GM12878 (cell line): ENCODE measurements around the gene LDB2. TPM values are rescaled to one million over a fixed set of nuclear protein-coding genes. Genes with fewer than 3 reads are reported as not detected.

Experiments
- ATAC-seq: fragments of 200-7000 bp; cut with Tn5 transposase; 3 replicates; pipeline ENCODE4 v1.9.1; 2020; ENCODE audit warnings: mild to moderate bottlenecking, moderate library complexity
- BruUV-seq: library from RNA; stranded (reverse); fragments of 400-500 nt; replicated peaks from 2 replicates; lab custom pipeline; 2021; lab: Mats Ljungman, UMichigan
- CTCF ChIA-PET: fragments of 300-600 bp; sonication (Branson Sonifier 250); formaldehyde crosslinking; extraction: SDS; loops from one replicate; lab custom pipeline; 2021; ENCODE audit warnings: inconsistent platforms; lab: Yijun Ruan, JAX
- POLR2A ChIA-PET: fragments of 350-600 bp; formaldehyde crosslinking; extraction: SDS; loops from one replicate; lab custom pipeline; 2021; ENCODE audit warnings: inconsistent platforms; lab: Charles Lee
- RAD21 ChIA-PET: fragments of 300-600 bp; sonication (Branson Sonifier 250); formaldehyde crosslinking; loops from one replicate; lab custom pipeline; 2023; ENCODE audit warnings: antibody characterized with exemption; ENCODE audit not compliant: unreplicated experiment; lab: Charles Lee
- SMC1A ChIA-PET: fragments of 300-600 bp; sonication (Branson Sonifier 250); formaldehyde crosslinking; loops from one replicate; lab custom pipeline; 2023; ENCODE audit not compliant: unreplicated experiment, uncharacterized antibody; lab: Charles Lee
- DNase-seq: peaks from one replicate; pipeline ENCODE4 v3.0.0-alpha.2; 2011; ENCODE audit warnings: low read depth, low spot score
- FAIRE-seq: peaks from 3 replicates; lab custom pipeline; 2011; peaks lifted over from hg19 to GRCh38; lab: Jason Lieb, UNC
- H2AFZ ChIP-seq: 2 replicates; pipeline ENCODE4 v1.6.0; 2011; ENCODE audit warnings: low read depth, low read length, control low read depth; ENCODE audit not compliant: control insufficient read depth
- H3K27ac ChIP-seq: 2 replicates; pipeline ENCODE4 v1.5.1; 2011; ENCODE audit warnings: control low read depth; ENCODE audit not compliant: control insufficient read depth, insufficient read depth
- H3K27me3 ChIP-seq, 2 experiments: replicated peaks in 1 of 2; 2 replicates each; pipeline versions ENCODE4 v1.6.0 to v1.6.1; 2011; ENCODE audit warnings: low read length in 1 of 2; ENCODE audit not compliant: control insufficient read depth in 2 of 2, insufficient read depth in 2 of 2
- H3K36me3 ChIP-seq, 2 experiments: 2 replicates each; pipeline ENCODE4 v1.5.1; 2011; ENCODE audit warnings: low read length in 1 of 2; ENCODE audit not compliant: control insufficient read depth in 2 of 2, insufficient read depth in 2 of 2
- H3K4me1 ChIP-seq: 2 replicates; pipeline ENCODE4 v1.6.1; 2011; ENCODE audit warnings: mild to moderate bottlenecking, low read length, moderate library complexity, mixed read lengths; ENCODE audit not compliant: control insufficient read depth, insufficient read depth
- H3K4me2 ChIP-seq: 2 replicates; pipeline ENCODE4 v1.6.0; 2011; ENCODE audit warnings: control low read depth; ENCODE audit not compliant: control insufficient read depth, insufficient read depth
- H3K4me3 ChIP-seq: fragments of 200-600 bp; sonication (generic); 2 replicates; pipeline ENCODE4 v1.5.1; 2016
- H3K79me2 ChIP-seq: 2 replicates; pipeline ENCODE4 v1.6.0; 2011; ENCODE audit warnings: low read length; ENCODE audit not compliant: control insufficient read depth, insufficient read depth
- H3K9ac ChIP-seq: 2 replicates; pipeline ENCODE4 v1.8.0; 2011; ENCODE audit warnings: low read length, control low read depth, mixed read lengths; ENCODE audit not compliant: control insufficient read depth, insufficient read depth
- H3K9me3 ChIP-seq: replicated peaks from 3 replicates; pipeline ENCODE4 v1.5.1; 2011; ENCODE audit warnings: mild to moderate bottlenecking, low read length; ENCODE audit not compliant: control insufficient read depth, insufficient read depth
- H4K20me1 ChIP-seq: 2 replicates; pipeline ENCODE4 v1.6.0; 2011; ENCODE audit not compliant: control insufficient read depth, insufficient read depth
- E2F4 ChIP-seq: IDR thresholded peaks from 2 replicates; pipeline ENCODE4 v1.6.1; 2012; ENCODE audit warnings: low read depth, low read length, improper control_type of control experiment
- NFIC ChIP-seq: IDR thresholded peaks from 2 replicates; pipeline ENCODE4 v1.6.1; 2012; ENCODE audit warnings: low read depth, mild to moderate bottlenecking, inconsistent platforms, low read length, moderate library complexity
- NFYA ChIP-seq: IDR thresholded peaks from 2 replicates; pipeline ENCODE4 v1.6.1; 2011; ENCODE audit warnings: low read depth, mild to moderate bottlenecking, low read length, improper control_type of control experiment, borderline replicate concordance
- NR2F1 ChIP-seq: fragments of 450-650 bp; conservative IDR thresholded peaks from 2 replicates; pipeline ENCODE4 v1.6.1; 2017; ENCODE audit warnings: mild to moderate bottlenecking
- SMAD1 ChIP-seq: fragments of 450-650 bp; IDR thresholded peaks from 2 replicates; pipeline ENCODE4 v1.6.1; 2018; ENCODE audit warnings: mild to moderate bottlenecking, low read depth; ENCODE audit not compliant: partially characterized antibody
- WGBS: methylation state at CpG from one replicate; pipeline ENCODE4 v1.1.6; 2016; ENCODE audit warnings: low lambda C conversion rate; ENCODE audit not compliant: insufficient replicate concordance, insufficient coverage; ENCODE audit errors: missing lambda C conversion rate; 5-methylcytosine and 5-hydroxymethylcytosine counted together
- in situ Hi-C: fragments of 300-500 bp; cut with MboI; formaldehyde crosslinking; loops from 9 replicates; pipeline ENCODE4 v1.14.3; 2018; ENCODE audit warnings: mixed read lengths
- intact Hi-C: fragments of 100-400 bp; cut with micrococcal nuclease; formaldehyde crosslinking; loops from one replicate; pipeline ENCODE4 v1.14.2; 2022; ENCODE audit not compliant: unreplicated experiment
- polyA plus RNA-seq, 11 experiments: library from polyadenylated mRNA; depleted of rRNA in 4 of 11; unstranded in 6 of 11; stranded (reverse) in 5 of 11; fragments of >200 nt; fragmentation: Nextera tagmentation in 4 of 11; fragmentation: Illumina TruSeq in 1 of 11; extraction: Ambion mirVana in 4 of 11; extraction: Trizol in 1 of 11; gene quantifications; 1 replicate in 1 of 11; 2 replicates in 10 of 11; pipeline versions ENCODE4 v1.2.1 to v1.2.3, GENCODE V29; 2011 to 2016; ENCODE audit warnings: inconsistent platforms in 2 of 11, missing spikeins in 2 of 11, low read depth in 1 of 11
- total RNA-seq, 4 experiments: library from RNA; depleted of rRNA in 3 of 4; stranded (reverse); fragments of >200 nt in 3 of 4; fragmentation: Illumina TruSeq in 1 of 4; extraction: Trizol in 1 of 4; gene quantifications; 2 replicates each; pipeline versions ENCODE4 v1.2.1 to v1.2.3, GENCODE V29; 2013 to 2021
- TF ChIP-seq, protein P1 (sequence below): fragments of 450-650 bp; IDR thresholded peaks from 2 replicates; pipeline ENCODE4 v1.6.1; 2017; ENCODE audit warnings: mild to moderate bottlenecking, moderate library complexity

LDB2 gene
- total and polyA plus RNA-seq, 10 of the 15 experiments (the other 5 are each of a cell fraction or from before 2014, with no cell fraction given), result 0.15 TPM; not detected in 9

DNA sequence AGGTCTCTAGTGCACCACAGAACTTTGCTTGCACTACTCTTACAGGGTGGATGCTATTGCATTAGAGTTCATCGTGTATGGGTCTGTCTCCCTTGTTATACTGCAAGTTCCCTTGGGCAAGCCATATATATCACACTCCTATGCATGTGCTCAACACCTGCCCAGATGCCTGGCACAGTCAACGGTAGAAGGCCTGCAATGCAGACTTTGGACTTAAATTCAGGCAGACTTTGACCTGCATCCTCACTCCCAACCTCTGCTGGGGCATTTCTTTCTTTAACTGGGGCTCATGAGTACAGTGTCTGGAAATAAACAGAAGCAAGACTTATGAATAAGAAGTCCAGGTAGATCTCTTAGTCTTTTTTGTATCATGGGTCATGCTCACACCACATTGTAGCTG, 148.2 kb downstream of the LDB2 start:
- no peaks in the 10 kb centered on the region for H3K4me1 ChIP-seq
- DNase-seq, result no peak
- in situ Hi-C loops (no loop called here), intact Hi-C loops (no loop called here)
- 0% methylated on average over 2 of the region's 2 CpGs for WGBS
- H3K27me3 ChIP-seq, result no peaks in the 10 kb centered on the region
- H3K79me2 ChIP-seq, result no peaks in the 10 kb centered on the region
- no peak overlapping the region for H3K4me2 ChIP-seq
- no peaks in the 10 kb centered on the region for H3K36me3 ChIP-seq
- H3K4me3 ChIP-seq, result no peak overlapping the region
- ChIA-PET RAD21 (no interaction called here), SMC1A (no interaction called here), CTCF (no interaction called here)
- no TSS peak for BruUV-seq
- no peak for FAIRE-seq
- no peak overlapping the region for H3K27ac ChIP-seq
- no peak overlapping the region for H3K9ac ChIP-seq
- H2AFZ ChIP-seq, result no peak overlapping the region
- no peaks in the 10 kb centered on the region for H3K9me3 ChIP-seq
- TF ChIP-seq SMAD1 (no peak), NFIC (no peak), E2F4 (no peak), NFYA (no peak), NR2F1 (no peak)
- TF ChIP-seq, protein P1, sequence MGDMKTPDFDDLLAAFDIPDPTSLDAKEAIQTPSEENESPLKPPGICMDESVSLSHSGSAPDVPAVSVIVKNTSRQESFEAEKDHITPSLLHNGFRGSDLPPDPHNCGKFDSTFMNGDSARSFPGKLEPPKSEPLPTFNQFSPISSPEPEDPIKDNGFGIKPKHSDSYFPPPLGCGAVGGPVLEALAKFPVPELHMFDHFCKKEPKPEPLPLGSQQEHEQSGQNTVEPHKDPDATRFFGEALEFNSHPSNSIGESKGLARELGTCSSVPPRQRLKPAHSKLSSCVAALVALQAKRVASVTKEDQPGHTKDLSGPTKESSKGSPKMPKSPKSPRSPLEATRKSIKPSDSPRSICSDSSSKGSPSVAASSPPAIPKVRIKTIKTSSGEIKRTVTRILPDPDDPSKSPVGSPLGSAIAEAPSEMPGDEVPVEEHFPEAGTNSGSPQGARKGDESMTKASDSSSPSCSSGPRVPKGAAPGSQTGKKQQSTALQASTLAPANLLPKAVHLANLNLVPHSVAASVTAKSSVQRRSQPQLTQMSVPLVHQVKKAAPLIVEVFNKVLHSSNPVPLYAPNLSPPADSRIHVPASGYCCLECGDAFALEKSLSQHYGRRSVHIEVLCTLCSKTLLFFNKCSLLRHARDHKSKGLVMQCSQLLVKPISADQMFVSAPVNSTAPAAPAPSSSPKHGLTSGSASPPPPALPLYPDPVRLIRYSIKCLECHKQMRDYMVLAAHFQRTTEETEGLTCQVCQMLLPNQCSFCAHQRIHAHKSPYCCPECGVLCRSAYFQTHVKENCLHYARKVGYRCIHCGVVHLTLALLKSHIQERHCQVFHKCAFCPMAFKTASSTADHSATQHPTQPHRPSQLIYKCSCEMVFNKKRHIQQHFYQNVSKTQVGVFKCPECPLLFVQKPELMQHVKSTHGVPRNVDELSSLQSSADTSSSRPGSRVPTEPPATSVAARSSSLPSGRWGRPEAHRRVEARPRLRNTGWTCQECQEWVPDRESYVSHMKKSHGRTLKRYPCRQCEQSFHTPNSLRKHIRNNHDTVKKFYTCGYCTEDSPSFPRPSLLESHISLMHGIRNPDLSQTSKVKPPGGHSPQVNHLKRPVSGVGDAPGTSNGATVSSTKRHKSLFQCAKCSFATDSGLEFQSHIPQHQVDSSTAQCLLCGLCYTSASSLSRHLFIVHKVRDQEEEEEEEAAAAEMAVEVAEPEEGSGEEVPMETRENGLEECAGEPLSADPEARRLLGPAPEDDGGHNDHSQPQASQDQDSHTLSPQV, result no peak
- TF ChIP-seq, all 136 proteins: peak for 0
- ATAC-seq, result no peak
- POLR2A ChIA-PET, result no interaction called here
- H4K20me1 ChIP-seq, result no peaks in the 10 kb centered on the region
